ENCODE measurements around the gene DNAJB7.
A peak's percentile ranks its signal among the peaks of the same experiment; 100 is the strongest.
"Not testable (repeated sequence)": the region's sequence is repeated elsewhere in the genome, so short reads cannot be mapped to it uniquely, and the experiment has no call there.

DNAJB7 gene

GRCh38 chr22:40862013-40862412 is at the start of gene DNAJB7:
Gene DNAJB7 (minus strand): TSS chr22:40862113. CDS start chr22:40861994, 119 bp downstream.
- DNase-seq, result no peak

- no peak for DNase-seq
Measured at GRCh38 chr22:40908895-40909294, 47.0 kb upstream of the DNAJB7 start.

GRCh38 chr22:40904101-40904500 is 42.2 kb upstream of the DNAJB7 start:
- DNase-seq, result no peak

DNA sequence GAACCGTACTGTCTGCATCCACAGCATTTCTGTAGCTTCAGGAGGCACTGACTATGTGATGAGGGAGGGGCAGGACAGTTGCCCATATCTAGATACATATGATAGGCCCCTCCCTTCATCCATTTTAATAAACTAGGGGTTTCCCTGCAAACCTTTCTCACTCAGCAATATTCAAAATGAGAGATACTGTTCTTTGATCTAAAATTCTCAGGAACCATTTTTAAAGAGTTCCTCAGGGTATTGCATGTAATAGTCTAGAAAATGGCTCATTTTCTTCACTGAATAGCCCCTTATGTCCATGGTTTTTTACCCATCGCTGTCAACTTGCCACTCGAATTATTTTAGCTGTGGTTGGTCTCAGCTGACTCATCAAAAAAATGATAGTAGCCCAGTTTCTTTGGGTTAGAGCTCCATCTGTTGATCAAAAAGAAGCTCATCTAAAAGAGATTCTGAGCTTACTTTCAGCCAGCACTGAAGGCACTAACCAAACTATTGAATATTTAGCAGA is 37.0 kb upstream of the DNAJB7 start:
- DNase-seq, result peak; percentile 69

- DNase-seq, result no peak
Measured at GRCh38 chr22:40894417-40894816, 32.5 kb upstream of the DNAJB7 start.

DNA sequence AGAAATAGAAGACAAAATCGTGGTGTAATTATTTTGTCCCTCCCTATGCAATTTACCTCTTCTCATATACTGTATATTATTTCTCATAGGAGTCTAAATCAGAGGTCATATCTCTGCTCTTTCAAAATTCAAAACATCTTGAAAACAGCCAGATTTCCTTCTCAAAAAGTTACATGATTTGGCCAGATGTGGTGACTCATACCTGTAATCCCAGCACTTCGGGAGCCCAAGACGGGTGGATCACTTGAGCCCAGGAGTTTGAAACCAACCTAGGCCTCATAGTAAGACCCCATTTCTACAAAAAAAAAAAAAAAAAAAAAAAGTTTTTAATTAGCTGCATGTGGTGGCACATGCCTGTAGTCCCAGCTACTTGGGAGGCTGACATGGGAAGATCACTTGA is 29.0 kb upstream of the DNAJB7 start:
- DNase-seq, result peak; percentile 29

DNA sequence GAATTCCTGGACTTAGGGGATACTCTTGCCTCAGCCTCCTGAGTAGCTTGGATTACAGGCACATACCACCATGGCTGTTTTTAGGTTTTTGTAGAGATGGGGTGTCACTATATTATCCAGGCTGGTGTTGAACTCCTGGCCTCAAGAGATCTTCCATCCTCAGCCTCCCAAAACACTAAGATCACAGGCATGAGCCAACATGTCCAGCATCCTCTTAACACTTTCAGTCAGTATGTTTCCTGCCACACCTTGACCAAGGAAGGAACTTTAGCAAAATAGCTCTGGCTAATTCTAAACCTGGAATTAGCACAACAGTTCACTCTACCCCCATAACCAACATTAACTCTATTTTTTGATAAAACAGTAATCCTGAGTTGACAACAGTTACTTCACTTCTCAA is 27.2 kb upstream of the DNAJB7 start:
- DNase-seq, result no peak

DNA sequence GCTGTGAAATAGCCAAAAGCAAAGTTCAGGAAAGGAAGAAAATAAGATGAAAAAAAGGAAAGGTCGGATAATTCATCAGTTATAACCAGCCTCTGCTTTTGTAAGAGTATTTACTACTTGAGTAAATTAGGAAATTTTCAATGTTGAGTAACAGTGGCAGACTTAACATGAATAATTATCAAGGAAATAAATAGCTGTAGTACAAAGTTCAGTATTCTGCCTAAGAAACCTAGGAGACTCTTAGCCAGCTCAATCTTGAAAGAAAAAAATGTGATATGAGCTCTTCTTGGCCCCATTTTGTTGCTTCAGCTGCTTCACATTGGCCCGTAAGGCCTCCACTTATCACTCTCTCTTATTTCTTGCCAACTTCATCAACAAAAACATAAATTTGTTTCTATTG is 17.0 kb upstream of the DNAJB7 start:
- no peak for DNase-seq

- DNase-seq, result no peak
Measured at GRCh38 chr22:40877488-40877887, 15.6 kb upstream of the DNAJB7 start.

- no peak for DNase-seq
Measured at GRCh38 chr22:40876907-40877306, 15.0 kb upstream of the DNAJB7 start.

- DNase-seq, result no peak
Measured at GRCh38 chr22:40875111-40875510, 13.2 kb upstream of the DNAJB7 start.

DNA sequence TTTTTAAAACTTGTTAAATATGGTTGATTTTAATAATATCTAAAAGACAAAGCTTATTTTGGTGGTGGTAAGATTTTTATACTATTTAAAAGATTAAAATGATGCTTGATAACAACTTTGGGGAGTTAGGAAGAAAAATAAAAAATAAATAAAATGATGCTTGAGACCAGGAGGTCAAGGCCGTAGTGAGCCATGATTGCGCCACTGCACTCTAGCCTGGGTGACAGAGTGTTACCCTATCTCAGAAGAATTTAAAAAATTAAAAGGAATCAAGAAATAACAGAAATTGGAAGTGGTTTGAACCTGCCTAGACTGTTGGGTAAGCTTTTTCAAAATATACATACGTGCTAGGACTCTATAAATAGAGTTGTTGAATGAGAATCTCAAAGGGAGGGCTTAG is 12.1 kb upstream of the DNAJB7 start:
- DNase-seq, result no peak

- not testable (repeated sequence) for DNase-seq
Measured at GRCh38 chr22:40868379-40868778, 6.5 kb upstream of the DNAJB7 start.

DNA sequence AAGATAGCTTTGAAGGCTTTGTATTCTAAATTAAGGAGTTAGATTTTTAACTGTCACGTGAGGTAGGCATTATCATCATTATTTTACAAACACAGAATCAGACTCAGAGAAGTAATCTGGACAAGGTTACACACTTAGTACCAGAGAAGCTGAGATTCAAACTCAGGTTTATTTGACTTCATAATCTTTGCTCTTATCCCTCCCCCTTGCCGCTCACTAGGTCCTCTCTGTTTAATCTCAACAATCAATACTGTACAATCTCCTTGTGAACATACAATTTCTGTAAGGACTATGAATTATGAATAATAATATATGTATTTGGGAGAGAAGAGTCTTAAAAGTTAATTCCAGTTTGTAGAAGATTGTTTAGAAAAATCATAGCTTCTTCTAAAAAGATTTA is 5.2 kb upstream of the DNAJB7 start:
- DNase-seq, result no peak

GRCh38 chr22:40862537-40862936 is 624 bp upstream of the DNAJB7 start:
- DNase-seq, result no peak

- DNase-seq, result no peak
Measured at GRCh38 chr22:40857309-40857855, 4.5 kb downstream of the DNAJB7 start.

DNA sequence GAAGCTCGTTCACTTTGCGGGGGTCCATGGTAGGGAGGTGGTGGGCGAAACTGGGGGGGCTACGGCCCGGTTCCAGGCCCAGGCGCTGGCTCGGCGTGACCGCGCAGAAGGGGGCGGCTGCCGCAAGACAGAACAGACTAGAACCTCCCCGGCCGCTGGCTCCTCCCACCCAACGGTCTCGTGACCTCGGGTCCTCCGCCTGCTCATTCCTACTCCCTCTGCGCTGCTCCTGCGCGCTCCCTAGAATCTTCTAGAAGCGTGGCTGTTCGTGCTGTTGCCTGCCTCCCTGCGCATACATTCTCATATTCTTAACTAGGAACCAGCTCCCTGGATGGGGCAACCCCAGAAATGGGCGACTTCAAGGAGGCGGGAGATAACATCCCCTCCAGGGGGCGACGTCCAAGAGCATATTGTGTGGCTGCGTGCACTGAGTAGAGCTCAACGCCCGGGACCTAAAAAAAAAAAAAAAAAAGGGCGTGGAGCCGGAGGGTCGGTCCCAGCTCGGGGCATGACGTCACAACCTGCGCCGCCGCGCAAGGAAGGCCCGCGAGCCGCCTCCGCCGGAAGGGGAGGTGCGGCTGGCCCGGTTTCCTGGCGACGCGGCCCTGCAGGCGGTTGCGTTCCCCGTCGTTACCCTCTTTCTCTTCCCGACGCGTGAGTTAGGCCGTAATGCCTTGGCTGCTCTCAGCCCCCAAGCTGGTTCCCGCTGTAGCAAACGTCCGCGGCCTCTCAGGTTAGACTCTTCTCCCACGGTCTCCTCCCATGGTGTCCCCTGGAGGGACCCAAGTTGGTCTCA is 5.2 kb downstream of the DNAJB7 start, which contains the start of the genes ST13 and XPNPEP3:
ST13 (minus strand) TSS at position 127 of the 796 bp plus-strand sequence; CDS start at position 28, 99 bp downstream.
XPNPEP3 (plus strand) TSS at position 636 of the 796 bp plus-strand sequence; CDS start at position 670, 34 bp downstream.
- DNase-seq, result peak; percentile 98

GRCh38 chr22:40855979-40856512 is 5.9 kb downstream of the DNAJB7 start:
- peak; percentile 7 for DNase-seq

DNA sequence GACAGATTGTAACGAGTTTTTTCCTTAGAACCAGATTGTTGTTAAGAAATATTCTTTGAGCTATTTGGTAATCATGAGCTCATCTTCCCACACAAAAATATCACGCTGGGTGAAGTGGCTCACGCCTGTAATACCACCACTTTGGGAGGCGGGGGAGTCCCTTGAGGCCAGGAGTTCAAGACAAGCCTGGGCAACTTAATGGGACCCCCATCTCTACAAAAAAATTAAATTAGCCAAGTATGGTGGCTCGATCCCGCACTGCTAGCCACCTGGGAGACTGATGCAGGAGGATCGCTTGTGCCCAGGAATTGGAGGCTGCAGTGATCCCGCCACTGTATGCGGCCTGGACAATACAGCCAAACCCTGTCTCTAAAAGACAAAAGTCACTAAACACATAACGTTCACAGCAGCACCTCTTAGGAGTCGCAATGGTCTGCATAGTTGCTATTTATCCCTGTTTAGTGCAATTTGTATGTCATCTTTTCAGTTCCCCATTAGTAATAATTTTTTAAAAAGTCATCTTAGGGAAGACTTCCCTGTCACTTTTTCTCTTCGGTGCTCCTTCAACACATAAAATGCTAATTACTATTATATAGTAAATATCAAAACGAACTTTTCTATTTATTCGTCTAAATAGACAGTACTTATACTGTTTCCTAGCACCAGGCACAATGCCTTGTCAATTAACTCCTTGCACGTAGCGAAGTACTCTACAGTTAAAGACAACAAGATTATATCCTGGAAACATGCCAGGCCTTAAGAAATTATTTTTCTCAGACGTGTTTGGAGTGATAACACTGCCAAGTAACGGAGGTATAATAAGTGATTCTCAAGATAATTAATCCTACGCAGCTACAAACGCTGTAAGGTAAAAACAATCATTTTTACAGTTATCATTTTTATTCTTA is 6.6 kb downstream of the DNAJB7 start:
- DNase-seq, result peak; percentile 5

DNA sequence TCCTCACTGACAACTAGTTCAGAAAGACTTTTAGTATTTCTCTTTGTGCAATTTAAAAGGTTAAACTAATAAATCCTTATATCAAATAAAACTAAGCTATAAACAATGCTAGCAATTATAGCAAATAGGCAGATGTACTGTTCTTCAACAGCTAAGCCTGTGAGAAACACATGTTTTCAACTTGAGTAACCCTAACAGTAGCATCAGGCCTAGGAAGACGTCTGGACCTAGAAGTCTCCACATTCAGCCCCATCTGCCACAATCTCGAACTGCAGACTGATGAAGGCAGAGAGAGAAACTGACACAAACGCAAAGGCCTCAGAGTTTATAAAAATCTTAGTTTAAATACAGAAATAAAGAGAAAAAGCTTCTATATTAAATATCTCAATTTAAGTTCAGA is 8.0 kb downstream of the DNAJB7 start:
- no peak for DNase-seq

GRCh38 chr22:40853333-40853732 is 8.6 kb downstream of the DNAJB7 start:
- DNase-seq, result no peak

- DNase-seq, result not testable (repeated sequence)
Measured at GRCh38 chr22:40845816-40846215, 16.1 kb downstream of the DNAJB7 start.

- DNase-seq, result no peak
Measured at GRCh38 chr22:40844951-40845350, 17.0 kb downstream of the DNAJB7 start.
